ENCODE data around the gene IMMP2L.

DNA sequence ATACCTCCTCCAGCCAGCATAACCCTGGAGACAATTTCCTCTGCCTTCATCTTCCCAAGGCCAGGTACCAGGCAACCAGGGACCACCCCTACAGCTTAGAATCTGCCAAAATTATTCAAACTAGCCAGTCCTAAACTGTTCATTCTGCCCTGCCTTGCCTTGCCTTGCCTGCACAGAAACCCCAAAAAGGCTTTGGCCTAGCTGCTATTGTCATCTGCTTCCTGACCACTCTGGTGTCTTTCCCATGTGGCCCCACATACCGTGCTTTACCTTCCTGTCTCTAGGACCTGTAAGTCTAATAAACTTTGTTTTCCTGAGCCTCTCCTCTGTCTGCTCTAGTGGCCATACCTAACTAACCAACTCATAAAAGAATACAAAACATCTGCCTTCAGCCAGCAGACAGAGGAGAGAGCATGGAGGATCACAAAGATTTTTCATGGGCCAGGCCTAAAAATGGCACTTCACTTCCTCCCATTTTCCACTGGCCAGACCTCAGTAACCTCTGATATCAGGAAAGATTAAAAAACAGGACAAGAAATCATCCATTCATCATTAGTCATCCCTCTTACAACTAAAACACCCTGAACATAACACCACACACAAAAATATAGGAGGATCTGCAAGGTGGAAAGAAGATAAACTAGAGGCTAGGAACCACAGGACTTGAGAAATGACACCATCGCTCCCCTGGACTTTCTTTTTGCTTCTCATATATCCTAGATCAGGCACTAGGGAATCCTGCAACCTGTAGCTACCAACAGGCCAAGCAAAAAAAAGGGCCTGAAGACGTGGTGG lies 51.5 kb downstream of the IMMP2L start:
- TF ChIP-seq TAF1 (IDR thresholded peaks at IDR 0.05; ENCODE audit: borderline replicate concordance, insufficient read depth, low read length): no peak
- TF ChIP-seq POLR2AphosphoS5 (IDR thresholded peaks at IDR 0.05; ENCODE audit: low read depth, low read length): no peak
